Smooth muscle cell (in vitro differentiated cells): ENCODE results near the gene MSLN. TPM values are rescaled to one million over a fixed set of nuclear protein-coding genes. Genes with fewer than 3 reads are reported as not detected.

ENCODE experiments used
- DNase-seq: peaks from one replicate; lab custom pipeline; 2025; ENCODE audit not compliant: unreplicated experiment; lab: John Stamatoyannopoulos, UW
- H2AFZ ChIP-seq: fragments of 200-600 bp; sonication (generic); 2 replicates; pipeline ENCODE4 v1.6.0; 2016; ENCODE audit warnings: antibody characterized with exemption, low read depth, mild to moderate bottlenecking
- H3F3A ChIP-seq: fragments of 200-600 bp; sonication (generic); 2 replicates; pipeline ENCODE4 v1.6.0; 2017; ENCODE audit warnings: antibody characterized with exemption, low read depth
- H3K27ac ChIP-seq: fragments of 200-600 bp; sonication (generic); 2 replicates; pipeline ENCODE4 v1.5.1; 2016; ENCODE audit warnings: low read depth, mild to moderate bottlenecking
- H3K27me3 ChIP-seq: fragments of 200-600 bp; sonication (generic); 2 replicates; pipeline ENCODE4 v1.6.1; 2016; ENCODE audit warnings: low read depth, mild to moderate bottlenecking
- H3K36me3 ChIP-seq: fragments of 200-600 bp; sonication (generic); 2 replicates; pipeline ENCODE4 v1.5.1; 2016; ENCODE audit warnings: low read depth
- H3K4me1 ChIP-seq: fragments of 200-600 bp; sonication (generic); 2 replicates; pipeline ENCODE4 v1.5.1; 2016; ENCODE audit warnings: low read depth
- H3K4me2 ChIP-seq: fragments of 200-600 bp; sonication (generic); 2 replicates; pipeline ENCODE4 v1.6.0; 2016; ENCODE audit warnings: mild to moderate bottlenecking
- H3K4me3 ChIP-seq: fragments of 200-600 bp; sonication (generic); 2 replicates; pipeline ENCODE4 v1.5.1; 2016; ENCODE audit warnings: mild to moderate bottlenecking
- H3K79me2 ChIP-seq: fragments of 200-600 bp; sonication (generic); 2 replicates; pipeline ENCODE4 v1.6.0; 2016; ENCODE audit warnings: low read depth, mild to moderate bottlenecking
- H3K9ac ChIP-seq: fragments of 200-600 bp; sonication (generic); 2 replicates; pipeline ENCODE4 v1.6.0; 2016; ENCODE audit warnings: low read depth
- H3K9me3 ChIP-seq: fragments of 200-600 bp; sonication (generic); replicated peaks from 2 replicates; pipeline ENCODE4 v1.5.1; 2016; ENCODE audit warnings: low read depth
- H4K20me1 ChIP-seq: fragments of 200-600 bp; sonication (generic); 2 replicates; pipeline ENCODE4 v1.6.0; 2016; ENCODE audit warnings: low read depth
- CTCF ChIP-seq: fragments of 200-600 bp; sonication (generic); IDR thresholded peaks from 2 replicates; pipeline ENCODE4 v1.5.1; 2017; ENCODE audit warnings: borderline replicate concordance, mild to moderate bottlenecking, antibody characterized with exemption; ENCODE audit not compliant: insufficient read depth, poor library complexity, severe bottlenecking
- WGBS: methylation state at CpG from one replicate; pipeline ENCODE4 v1.1.7; 2016; ENCODE audit warnings: low lambda C conversion rate; 5-methylcytosine and 5-hydroxymethylcytosine counted together
- polyA plus RNA-seq: library from polyadenylated mRNA; unstranded; fragments of >200 nt; fragmentation: Nextera tagmentation; extraction: Ambion mirVana; gene quantifications from 2 replicates; pipeline ENCODE4 v1.2.1, GENCODE V29; 2016
- total RNA-seq: library from RNA; depleted of rRNA; stranded (reverse); fragments of >200 nt; gene quantifications from 2 replicates; pipeline ENCODE4 v1.2.3, GENCODE V29; 2014

The MSLN gene
- total and polyA plus RNA-seq, 2 experiments from 2014 or later, result 0.26 to 3.7 TPM

GRCh38 chr16:768428-768827, 7.9 kb downstream of the MSLN start:
- no peak for DNase-seq
- Histone ChIP-seq H3K36me3 (no peaks in the 10 kb centered on the region), H4K20me1 (no peaks in the 10 kb centered on the region), H3K79me2 (no peaks in the 10 kb centered on the region), H3K9ac (no peak overlapping the region), H3K9me3 (no peaks in the 10 kb centered on the region), H3K4me3 (no peak overlapping the region), H3K4me2 (no peak overlapping the region), H3K27me3 (no peaks in the 10 kb centered on the region), H3K27ac (no peak overlapping the region), H2AFZ (no peak overlapping the region), H3K4me1 (no peaks in the 10 kb centered on the region), H3F3A (no peaks in the 10 kb centered on the region)
- 92% methylated on average over 11 of the region's 21 CpGs for WGBS
- TF ChIP-seq CTCF, result no peak

DNA sequence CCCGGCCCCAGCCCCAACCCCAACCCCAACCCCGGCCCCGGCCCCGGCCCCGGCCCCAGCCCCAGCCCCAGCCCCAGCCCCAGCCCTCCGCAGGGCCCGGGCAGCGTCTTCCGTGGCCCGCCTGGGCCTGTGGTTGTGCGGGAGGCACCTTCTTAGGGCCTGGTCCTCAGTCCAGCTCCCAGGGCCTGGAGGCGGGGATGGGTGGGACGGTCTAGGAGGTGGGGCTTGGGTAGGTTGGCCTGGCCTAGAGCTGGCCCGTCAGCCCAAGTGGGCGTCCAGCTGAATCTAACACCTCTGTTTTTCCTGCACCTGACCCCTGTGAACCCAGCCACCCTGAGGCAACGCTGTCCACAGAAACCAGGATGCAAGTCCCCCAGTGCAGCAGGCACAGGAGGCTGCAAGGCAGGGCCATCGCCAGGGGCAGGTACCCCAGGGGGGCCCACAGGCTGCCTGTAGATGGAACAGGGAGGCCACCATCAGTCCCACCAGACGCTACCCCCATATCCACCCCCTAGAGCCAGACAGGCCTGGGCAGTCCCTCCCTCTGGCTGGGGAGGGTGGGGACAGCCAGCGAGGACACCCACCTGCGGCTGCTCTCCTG, 8.8 kb downstream of the MSLN start:
- 85% methylated on average over 7 of the region's 20 CpGs for WGBS
- Histone ChIP-seq H3K79me2 (no peaks in the 10 kb centered on the region), H3K4me1 (no peaks in the 10 kb centered on the region), H3K4me2 (no peak overlapping the region), H4K20me1 (no peaks in the 10 kb centered on the region), H3F3A (no peaks in the 10 kb centered on the region), H3K9me3 (no peaks in the 10 kb centered on the region), H3K4me3 (no peak overlapping the region), H2AFZ (no peak overlapping the region), H3K9ac (no peak overlapping the region), H3K27ac (no peak overlapping the region), H3K27me3 (no peaks in the 10 kb centered on the region), H3K36me3 (no peaks in the 10 kb centered on the region)
- TF ChIP-seq CTCF, result no peak
- DNase-seq, result no peak

- no peak overlapping the region for H3K9ac ChIP-seq
- no peaks in the 10 kb centered on the region for H3K79me2 ChIP-seq
- no peak overlapping the region for H3K4me2 ChIP-seq
- H3K4me3 ChIP-seq, result no peak overlapping the region
- no peaks in the 10 kb centered on the region for H3K27me3 ChIP-seq
- no peaks in the 10 kb centered on the region for H4K20me1 ChIP-seq
- no peak overlapping the region for H3K27ac ChIP-seq
- DNase-seq, result no peak
- no peaks in the 10 kb centered on the region for H3K9me3 ChIP-seq
- WGBS, result 92% methylated on average over 10 of the region's 19 CpGs
- H3F3A ChIP-seq, result no peaks in the 10 kb centered on the region
- H2AFZ ChIP-seq, result no peak overlapping the region
- no peaks in the 10 kb centered on the region for H3K36me3 ChIP-seq
- no peak for TF ChIP-seq CTCF
- H3K4me1 ChIP-seq, result no peaks in the 10 kb centered on the region
Measured at GRCh38 chr16:769934-770333, 9.4 kb downstream of the MSLN start.

DNA sequence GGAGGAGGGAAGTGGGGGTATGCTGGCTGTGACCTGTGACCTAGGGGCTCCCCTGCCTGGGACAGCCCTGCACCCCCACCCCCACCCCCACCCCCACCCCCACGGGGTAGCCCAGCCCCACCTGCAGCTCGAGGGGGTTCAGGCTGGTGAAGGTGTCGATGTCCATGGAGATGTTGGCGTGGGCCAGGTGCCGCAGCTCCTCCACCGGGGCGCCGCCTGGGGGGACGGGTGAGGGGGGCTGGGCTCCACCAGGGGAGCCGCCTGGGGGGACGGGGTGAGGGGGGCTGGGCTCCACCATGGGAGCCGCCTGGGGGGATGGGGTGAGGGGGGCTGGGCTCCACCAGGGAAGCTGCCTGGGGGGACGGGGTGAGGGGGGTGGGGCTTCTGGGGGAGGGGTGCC, 9.9 kb downstream of the MSLN start:
- no peak overlapping the region for H3K4me2 ChIP-seq
- H3K9ac ChIP-seq, result no peak overlapping the region
- H4K20me1 ChIP-seq, result no peaks in the 10 kb centered on the region
- H3K27me3 ChIP-seq, result no peaks in the 10 kb centered on the region
- no peaks in the 10 kb centered on the region for H3K4me1 ChIP-seq
- no peaks in the 10 kb centered on the region for H3F3A ChIP-seq
- DNase-seq, result no peak
- no CpG with 5 or more reads among the region's 13 CpGs for WGBS
- H3K36me3 ChIP-seq, result no peaks in the 10 kb centered on the region
- no peak overlapping the region for H3K4me3 ChIP-seq
- H3K9me3 ChIP-seq, result no peaks in the 10 kb centered on the region
- H2AFZ ChIP-seq, result no peak overlapping the region
- H3K27ac ChIP-seq, result no peak overlapping the region
- TF ChIP-seq CTCF, result no peak
- no peaks in the 10 kb centered on the region for H3K79me2 ChIP-seq
